Glomerular visceral epithelial cell (primary cell): Measurements from ENCODE around the gene KCNQ2.

Source experiments
- DNase-seq: peaks from one replicate; pipeline ENCODE4 v3.0.0-alpha.2; 2016; ENCODE audit errors: extremely low spot score

The KCNQ2 gene

GRCh38 chr20:63356931-63357879 lies 115.2 kb downstream of the KCNQ2 start:
- no peak for DNase-seq

- no peak for DNase-seq
These were observed 115.9 kb downstream of the KCNQ2 start for GRCh38 chr20:63356511-63356910.

- no peak for DNase-seq
These were observed 116.6 kb downstream of the KCNQ2 start for GRCh38 chr20:63355781-63356295.

GRCh38 chr20:63354636-63355350 lies 117.7 kb downstream of the KCNQ2 start:
- no peak for DNase-seq

- no peak for DNase-seq
These were observed 119.6 kb downstream of the KCNQ2 start for GRCh38 chr20:63352811-63353221.

GRCh38 chr20:63351811-63352591 lies 120.5 kb downstream of the KCNQ2 start:
- no peak for DNase-seq

GRCh38 chr20:63351326-63351700 lies 121.1 kb downstream of the KCNQ2 start:
- no peak for DNase-seq

GRCh38 chr20:63350597-63351325 lies 121.7 kb downstream of the KCNQ2 start:
- DNase-seq = no peak
